Natural killer cell (primary cell): Measurements from ENCODE around the gene ELP4. TPM values are rescaled to one million over a fixed set of nuclear protein-coding genes. Genes with fewer than 3 reads are reported as not detected.

Source experiments
- ATAC-seq, 3 donors: fragments of 150-1000 bp in 2 of 3; fragments of 200-7000 bp in 1 of 3; cut with Tn5 transposase; 1 replicate in 1 of 3; 2 replicates in 2 of 3; pipeline ENCODE4 v1.10.0; 2021; ENCODE audit warnings: mild to moderate bottlenecking in 2 of 3, moderate library complexity in 2 of 3
- DNase-seq, 2 donors: peaks; one replicate each; pipeline versions ENCODE4 v3.0.0 to v3.0.0-alpha.2; 2013 to 2021; ENCODE audit warnings: mixed read lengths in 1 of 2
- H3K27ac ChIP-seq: one replicate; pipeline ENCODE4 v1.5.1; 2013; ENCODE audit warnings: mild to moderate bottlenecking, low read length
- H3K27me3 ChIP-seq: one replicate; pipeline ENCODE4 v1.6.1; 2013; ENCODE audit warnings: low read length; ENCODE audit not compliant: control insufficient read depth, insufficient read depth
- H3K36me3 ChIP-seq: one replicate; pipeline ENCODE4 v1.6.1; 2013; ENCODE audit warnings: low read length; ENCODE audit not compliant: control insufficient read depth, insufficient read depth
- H3K4me1 ChIP-seq: one replicate; pipeline ENCODE4 v1.6.1; 2013; ENCODE audit warnings: low read length; ENCODE audit not compliant: control insufficient read depth, insufficient read depth
- H3K4me3 ChIP-seq: one replicate; pipeline ENCODE4 v1.5.1; 2013; ENCODE audit warnings: low read length
- H3K9me3 ChIP-seq: one replicate; pipeline ENCODE4 v1.6.1; 2013; ENCODE audit warnings: low read length; ENCODE audit not compliant: control insufficient read depth, insufficient read depth
- H3K27ac Mint-ChIP-seq, 2 donors: one replicate each; pipeline ENCODE4 v1.8.0; 2022; ENCODE audit warnings: mild to moderate bottlenecking in 2 of 2, mixed read lengths in 2 of 2, moderate library complexity in 1 of 2
- H3K27me3 Mint-ChIP-seq, 2 donors: one replicate each; pipeline ENCODE4 v1.8.0; 2022; ENCODE audit warnings: low read depth in 2 of 2, mixed read lengths in 2 of 2
- H3K36me3 Mint-ChIP-seq: one replicate; pipeline ENCODE4 v1.8.0; 2022; ENCODE audit warnings: mixed read lengths
- H3K4me1 Mint-ChIP-seq, 2 donors: one replicate each; pipeline ENCODE4 v1.8.0; 2022; ENCODE audit warnings: mixed read lengths in 2 of 2
- H3K4me3 Mint-ChIP-seq: one replicate; pipeline ENCODE4 v1.8.0; 2022; ENCODE audit warnings: mild to moderate bottlenecking, moderate library complexity, mixed read lengths
- H3K9me3 Mint-ChIP-seq, 2 donors: one replicate each; pipeline ENCODE4 v1.8.0; 2022; ENCODE audit warnings: mixed read lengths in 2 of 2
- CTCF ChIP-seq: fragments of 200-600 bp; IDR thresholded peaks from one replicate; pipeline ENCODE4 v1.8.0; 2022; ENCODE audit warnings: antibody characterized with exemption
- WGBS: methylation state at CpG from one replicate; pipeline ENCODE4 v1.1.7; 2013; ENCODE audit warnings: missing lambda C conversion rate; ENCODE audit not compliant: insufficient coverage; 5-methylcytosine and 5-hydroxymethylcytosine counted together
- intact Hi-C: fragments of 100-400 bp; cut with micrococcal nuclease; formaldehyde crosslinking; loops from one replicate; pipeline ENCODE4 v1.14.2; 2022
- total RNA-seq, 4 donors: library from RNA; stranded (reverse); fragments of 120-200 nt in 1 of 4; gene quantifications; one replicate each; pipeline versions ENCODE4 v1.2.3 to v1.2.4, GENCODE V29; 2013 to 2022

ELP4 gene
- total RNA-seq, 3 donors from 2014 or later (not counting 1 experiment from before 2014, with no cell fraction given): 22.8 to 29.6 (median 23.4) TPM

GRCh38 chr11:31806186-31806927 lies 296.8 kb downstream of the ELP4 start:
- ATAC-seq (no peak), DNase-seq (peak in 1 of 2 donors; percentile 1)
- Histone ChIP-seq H3K36me3 (no peaks in the 10 kb centered on the region), H3K27ac (no peak overlapping the region), H3K4me1 (peaks cover 42% of the 10 kb centered on the region), H3K27me3 (peaks cover 83% of the 10 kb centered on the region), H3K9me3 (peaks cover 15% of the 10 kb centered on the region), H3K4me3 (no peak overlapping the region)
- TF ChIP-seq CTCF: no peak
- Mint-ChIP-seq H3K4me3 (no peak overlapping the region), H3K27ac (no peak overlapping the region), H3K36me3 (peaks cover 50% of the 10 kb centered on the region), H3K9me3 (peaks cover 2 to 3% of the 10 kb centered on the region in 2 donors), H3K27me3 (peaks cover 75 to 83% of the 10 kb centered on the region in 2 donors), H3K4me1 (peaks cover 48 to 52% of the 10 kb centered on the region in 2 donors)
- 10% methylated on average over 35 of the region's 36 CpGs for WGBS
- intact Hi-C loops: no loop called here

DNA sequence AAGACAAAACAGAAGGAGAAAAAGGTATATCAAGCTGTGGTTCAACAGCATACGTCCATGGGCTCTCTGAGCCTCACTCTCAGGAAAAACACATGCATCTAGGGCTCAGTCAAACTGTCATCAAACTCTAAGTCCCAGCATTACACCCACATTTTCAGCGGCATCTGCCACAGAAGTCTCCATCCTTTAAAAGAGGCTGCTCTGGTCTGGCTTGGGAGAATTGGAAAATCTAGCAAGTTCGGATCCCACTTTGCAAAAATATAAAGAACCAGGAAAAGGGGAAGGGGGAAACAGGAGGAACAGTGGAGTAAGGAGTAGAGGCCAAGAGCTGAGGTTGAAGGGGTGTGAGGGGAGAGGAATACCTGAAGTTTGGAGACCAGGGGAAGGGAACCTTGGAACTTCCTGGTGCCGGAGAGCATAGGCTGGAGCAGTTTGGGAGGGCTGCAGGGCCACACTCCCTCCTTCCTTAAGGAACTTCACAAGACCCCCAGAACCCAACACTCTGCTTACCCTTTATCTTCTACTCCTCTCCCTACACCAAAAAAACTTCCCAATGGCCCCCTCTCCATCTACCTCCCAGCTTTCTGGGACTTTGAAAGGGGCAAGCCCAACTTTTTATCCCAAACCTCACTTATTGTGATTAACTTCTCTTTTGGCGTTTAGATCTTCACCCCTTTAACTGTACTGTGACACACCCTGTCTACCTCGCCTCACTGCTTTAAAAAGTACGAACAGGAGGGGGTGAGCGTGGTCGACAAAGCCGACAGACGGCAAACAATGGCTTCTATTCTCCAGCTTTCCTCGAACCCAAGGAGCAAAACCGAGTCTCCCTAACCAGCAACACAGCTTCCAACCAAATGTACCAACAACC lies 297.6 kb downstream of the ELP4 start:
- H3K9me3 Mint-ChIP-seq: peaks cover 2 to 3% of the 10 kb centered on the region in 2 donors
- peaks cover 42% of the 10 kb centered on the region for H3K36me3 Mint-ChIP-seq
- 16% methylated on average over 13 of the region's 13 CpGs for WGBS
- ATAC-seq (no peak), DNase-seq (peak in 1 of 2 donors; percentile 1)
- Histone ChIP-seq H3K4me1 (peaks cover 50% of the 10 kb centered on the region), H3K36me3 (no peaks in the 10 kb centered on the region), H3K27me3 (peaks cover 82% of the 10 kb centered on the region), H3K9me3 (peaks cover 15% of the 10 kb centered on the region), H3K4me3 (no peak overlapping the region), H3K27ac (no peak overlapping the region)
- H3K4me3 Mint-ChIP-seq: peak overlapping the region; percentile 21
- H3K27ac Mint-ChIP-seq: no peak overlapping the region
- H3K4me1 Mint-ChIP-seq: peaks cover 54 to 58% of the 10 kb centered on the region in 2 donors
- TF ChIP-seq CTCF: no peak
- intact Hi-C loops: no loop called here
- H3K27me3 Mint-ChIP-seq: peaks cover 75 to 83% of the 10 kb centered on the region in 2 donors

DNA sequence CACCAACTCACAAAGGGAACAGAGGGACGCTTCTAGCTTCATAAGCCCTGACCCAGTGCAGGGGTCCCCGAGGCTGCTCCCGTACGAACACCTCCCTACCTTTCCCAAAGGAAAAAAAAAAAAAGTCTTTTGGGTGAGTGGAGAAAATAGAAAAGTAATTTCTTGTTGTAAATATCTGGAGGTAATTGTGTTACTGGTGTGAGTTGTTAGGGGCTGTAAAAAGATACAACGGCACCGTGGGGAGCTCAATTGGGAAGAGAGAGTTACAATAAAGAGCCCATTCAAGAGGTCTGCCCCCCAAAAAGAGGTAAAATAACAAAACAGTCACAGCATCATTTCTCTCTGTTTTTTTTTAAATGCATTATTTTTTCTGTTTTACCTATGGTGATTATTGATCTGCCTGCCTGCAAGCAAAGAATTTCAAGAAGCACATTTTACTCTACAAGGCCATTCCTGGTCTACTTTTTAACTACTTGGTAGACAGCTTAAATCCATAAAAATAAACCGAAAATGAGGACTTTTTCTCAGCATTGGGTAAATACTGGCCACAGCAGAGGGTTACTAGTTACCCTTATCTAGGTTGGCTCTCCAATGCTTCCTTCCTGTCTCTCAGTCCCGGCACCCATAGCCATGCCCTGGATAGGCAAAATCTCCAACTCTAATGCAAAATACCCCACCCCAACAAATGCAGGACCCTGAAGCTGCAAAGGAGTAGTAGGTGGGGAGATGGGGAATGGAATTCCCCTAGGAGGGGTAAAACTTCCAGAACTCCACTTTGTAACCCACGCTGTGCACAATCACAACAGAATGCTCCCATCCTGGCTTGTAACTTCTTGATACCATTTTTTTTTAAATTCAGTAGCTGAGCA lies 298.5 kb downstream of the ELP4 start:
- peaks cover 15% of the 10 kb centered on the region for H3K9me3 ChIP-seq
- DNase-seq (no peak), ATAC-seq (no peak)
- Mint-ChIP-seq H3K36me3 (peaks cover 36% of the 10 kb centered on the region), H3K9me3 (no peaks in the 10 kb centered on the region), H3K27me3 (peaks cover 71 to 81% of the 10 kb centered on the region in 2 donors), H3K27ac (no peak overlapping the region), H3K4me1 (peaks cover 53 to 59% of the 10 kb centered on the region in 2 donors), H3K4me3 (peak overlapping the region; percentile 21)
- peaks cover 57% of the 10 kb centered on the region for H3K4me1 ChIP-seq
- H3K27ac ChIP-seq: no peak overlapping the region
- TF ChIP-seq CTCF: no peak
- intact Hi-C loops: no loop called here
- H3K36me3 ChIP-seq: no peaks in the 10 kb centered on the region
- WGBS: 8% methylated on average over 4 of the region's 9 CpGs
- peaks cover 87% of the 10 kb centered on the region for H3K27me3 ChIP-seq
- H3K4me3 ChIP-seq: no peak overlapping the region
